ENCODE measurements around the gene NBAS.

DNA sequence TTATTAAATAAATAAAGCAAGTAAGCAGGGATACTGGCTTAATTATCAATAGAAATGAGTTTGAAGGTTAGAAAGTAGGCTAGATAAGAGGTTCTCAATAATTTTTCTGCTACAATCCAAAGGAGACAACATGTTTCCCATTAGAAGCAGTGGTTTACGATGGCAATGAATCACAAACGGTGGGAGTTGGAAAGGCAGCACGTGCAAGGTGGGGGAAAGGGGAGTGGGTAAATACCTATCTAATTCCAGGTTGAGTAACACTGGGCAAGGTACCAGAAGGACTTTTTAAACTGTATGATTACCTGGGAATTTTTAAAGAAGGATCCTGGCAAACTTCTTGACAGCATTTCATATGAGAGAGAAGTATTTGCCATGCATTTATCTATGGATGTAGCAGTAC lies 289.9 kb downstream of the NBAS start:
- TF ChIP-seq POLR2A (IDR thresholded peaks at IDR 0.05; ENCODE audit: low read length) (no peak), GATA1 (IDR thresholded peaks at IDR 0.05; ENCODE audit: low read depth, low read length) (no peak)
